OCI-LY1 (cell line): ENCODE data around the gene ARHGAP10.

ENCODE experiments used
- H2AFZ ChIP-seq: fragments of 200-600 bp; sonication (generic), shearing (Covaris generic); 2 replicates; pipeline ENCODE4 v1.6.0; 2014; ENCODE audit warnings: antibody characterized with exemption, mild to moderate bottlenecking, low read length
- H3F3A ChIP-seq: fragments of 200-600 bp; sonication (generic), shearing (Covaris generic); 2 replicates; pipeline ENCODE4 v1.6.0; 2014; ENCODE audit warnings: mild to moderate bottlenecking, antibody characterized with exemption, low read length, moderate library complexity; ENCODE audit not compliant: insufficient read depth
- H3K27ac ChIP-seq: fragments of 200-600 bp; sonication (generic); 2 replicates; pipeline ENCODE4 v1.5.1; 2014; ENCODE audit warnings: low read length, mixed run types, mild to moderate bottlenecking, low read depth; ENCODE audit not compliant: poor library complexity, severe bottlenecking
- H3K27me3 ChIP-seq: fragments of 200-600 bp; sonication (generic); 2 replicates; pipeline ENCODE4 v1.6.0; 2014; ENCODE audit warnings: antibody characterized with exemption, mild to moderate bottlenecking, low read length, moderate library complexity; ENCODE audit not compliant: insufficient read depth
- H3K36me3 ChIP-seq: fragments of 200-600 bp; sonication (generic); 2 replicates; pipeline ENCODE4 v1.6.1; 2014; ENCODE audit warnings: mild to moderate bottlenecking, antibody characterized with exemption, low read length, moderate library complexity, mixed read lengths; ENCODE audit not compliant: insufficient read depth
- H3K4me1 ChIP-seq: fragments of 200-600 bp; sonication (generic); 2 replicates; pipeline ENCODE4 v1.5.1; 2014; ENCODE audit warnings: mild to moderate bottlenecking, low read length, moderate library complexity; ENCODE audit not compliant: insufficient read depth, severe bottlenecking
- H3K4me2 ChIP-seq: fragments of 200-600 bp; sonication (generic), shearing (Covaris generic); 2 replicates; pipeline ENCODE4 v1.6.1; 2014; ENCODE audit warnings: low read length
- H3K4me3 ChIP-seq: fragments of 200-600 bp; sonication (generic); 2 replicates; pipeline ENCODE4 v1.5.1; 2014; ENCODE audit warnings: low read length, low read depth, mild to moderate bottlenecking, mixed read lengths; ENCODE audit not compliant: poor library complexity, severe bottlenecking
- H3K79me2 ChIP-seq: fragments of 200-600 bp; shearing (Covaris generic); 2 replicates; pipeline ENCODE4 v1.6.1; 2016; ENCODE audit warnings: mixed run types, low read length, mixed read lengths; ENCODE audit not compliant: insufficient read depth
- H3K9ac ChIP-seq: fragments of 200-600 bp; sonication (generic), shearing (Covaris generic); 2 replicates; pipeline ENCODE4 v1.6.1; 2014; ENCODE audit warnings: mild to moderate bottlenecking, low read length, mixed read lengths
- H3K9me2 ChIP-seq: fragments of 200-600 bp; sonication (generic), shearing (Covaris generic); 2 replicates; pipeline ENCODE4 v1.6.1; 2014; ENCODE audit warnings: low read depth, mild to moderate bottlenecking, low read length, mixed read lengths
- H3K9me3 ChIP-seq: fragments of 200-600 bp; shearing (Covaris generic); 2 replicates; pipeline ENCODE4 v1.6.1; 2014; ENCODE audit warnings: low read length, mixed read lengths
- H4K20me1 ChIP-seq: fragments of 200-600 bp; sonication (generic), shearing (Covaris generic); 2 replicates; pipeline ENCODE4 v1.6.0; 2016; ENCODE audit warnings: mild to moderate bottlenecking, low read length; ENCODE audit not compliant: insufficient read depth
- EZH2 ChIP-seq: fragments of 200-600 bp; sonication (generic), shearing (Covaris generic); IDR thresholded peaks from 2 replicates; pipeline ENCODE4 v1.8.0; 2017; ENCODE audit warnings: borderline replicate concordance, mixed run types, mild to moderate bottlenecking, antibody characterized with exemption, low read length, moderate library complexity, mixed read lengths
- TF ChIP-seq, protein P1 (sequence below): fragments of 200-600 bp; sonication (generic), shearing (Covaris generic); IDR thresholded peaks from 2 replicates; pipeline ENCODE4 v1.5.1; 2017; ENCODE audit warnings: mild to moderate bottlenecking, antibody characterized with exemption, low read length, moderate library complexity, mixed read lengths

ARHGAP10 gene

DNA sequence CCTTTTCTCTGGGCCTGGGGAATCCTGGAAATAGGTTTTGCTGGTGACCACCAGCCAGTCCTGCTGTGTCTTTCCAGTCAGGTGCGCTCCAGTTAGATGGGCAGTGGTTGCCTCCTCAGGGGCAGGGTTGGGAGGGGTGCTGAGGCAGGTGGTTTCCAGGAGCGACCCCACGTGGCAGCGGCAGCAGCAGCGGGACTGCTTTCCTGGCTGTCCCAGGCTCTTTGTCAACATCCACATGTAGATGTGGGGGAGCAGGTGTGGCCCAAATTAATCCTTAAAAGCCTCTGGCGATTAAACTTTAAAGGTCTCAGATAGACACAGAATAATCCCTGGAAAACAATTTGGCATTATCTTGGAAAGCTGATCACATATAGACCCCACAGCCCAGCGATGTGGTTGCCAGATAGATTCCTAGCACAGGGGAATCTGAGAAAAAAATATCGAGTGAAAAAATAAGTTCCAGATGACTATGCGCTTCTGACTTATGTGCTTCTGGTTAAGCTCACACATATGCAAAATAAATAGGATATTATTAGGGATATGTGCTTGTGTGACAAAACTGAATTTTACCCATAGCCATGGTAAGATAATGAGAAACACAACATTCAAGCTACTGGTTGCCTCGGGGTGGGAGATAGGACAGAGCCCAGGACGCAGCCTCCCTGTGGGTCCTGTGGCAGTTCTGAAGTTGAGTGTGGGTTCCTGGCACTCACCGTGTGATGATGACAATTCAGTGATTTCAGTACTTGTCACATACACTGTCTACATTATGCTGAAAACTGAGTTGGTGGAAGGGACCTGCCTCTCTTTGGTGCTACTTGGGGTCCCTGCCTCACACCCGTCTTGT is 336.4 kb downstream of the ARHGAP10 start:
- Histone ChIP-seq H3K36me3 (no peaks in the 10 kb centered on the region), H3K9ac (no peak overlapping the region), H2AFZ (no peak overlapping the region), H3K9me2 (no peaks in the 10 kb centered on the region), H3F3A (no peaks in the 10 kb centered on the region), H3K9me3 (no peaks in the 10 kb centered on the region; the same call in 1 of the 2 replicates), H3K4me1 (peaks cover 4% of the 10 kb centered on the region), H3K4me3 (no peak overlapping the region), H3K4me2 (no peak overlapping the region), H3K27me3 (no peaks in the 10 kb centered on the region), H4K20me1 (no peaks in the 10 kb centered on the region), H3K27ac (no peak overlapping the region), H3K79me2 (no peaks in the 10 kb centered on the region)
- TF ChIP-seq, protein P1, sequence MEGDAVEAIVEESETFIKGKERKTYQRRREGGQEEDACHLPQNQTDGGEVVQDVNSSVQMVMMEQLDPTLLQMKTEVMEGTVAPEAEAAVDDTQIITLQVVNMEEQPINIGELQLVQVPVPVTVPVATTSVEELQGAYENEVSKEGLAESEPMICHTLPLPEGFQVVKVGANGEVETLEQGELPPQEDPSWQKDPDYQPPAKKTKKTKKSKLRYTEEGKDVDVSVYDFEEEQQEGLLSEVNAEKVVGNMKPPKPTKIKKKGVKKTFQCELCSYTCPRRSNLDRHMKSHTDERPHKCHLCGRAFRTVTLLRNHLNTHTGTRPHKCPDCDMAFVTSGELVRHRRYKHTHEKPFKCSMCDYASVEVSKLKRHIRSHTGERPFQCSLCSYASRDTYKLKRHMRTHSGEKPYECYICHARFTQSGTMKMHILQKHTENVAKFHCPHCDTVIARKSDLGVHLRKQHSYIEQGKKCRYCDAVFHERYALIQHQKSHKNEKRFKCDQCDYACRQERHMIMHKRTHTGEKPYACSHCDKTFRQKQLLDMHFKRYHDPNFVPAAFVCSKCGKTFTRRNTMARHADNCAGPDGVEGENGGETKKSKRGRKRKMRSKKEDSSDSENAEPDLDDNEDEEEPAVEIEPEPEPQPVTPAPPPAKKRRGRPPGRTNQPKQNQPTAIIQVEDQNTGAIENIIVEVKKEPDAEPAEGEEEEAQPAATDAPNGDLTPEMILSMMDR, result no peak
- no peak for TF ChIP-seq EZH2

DNA sequence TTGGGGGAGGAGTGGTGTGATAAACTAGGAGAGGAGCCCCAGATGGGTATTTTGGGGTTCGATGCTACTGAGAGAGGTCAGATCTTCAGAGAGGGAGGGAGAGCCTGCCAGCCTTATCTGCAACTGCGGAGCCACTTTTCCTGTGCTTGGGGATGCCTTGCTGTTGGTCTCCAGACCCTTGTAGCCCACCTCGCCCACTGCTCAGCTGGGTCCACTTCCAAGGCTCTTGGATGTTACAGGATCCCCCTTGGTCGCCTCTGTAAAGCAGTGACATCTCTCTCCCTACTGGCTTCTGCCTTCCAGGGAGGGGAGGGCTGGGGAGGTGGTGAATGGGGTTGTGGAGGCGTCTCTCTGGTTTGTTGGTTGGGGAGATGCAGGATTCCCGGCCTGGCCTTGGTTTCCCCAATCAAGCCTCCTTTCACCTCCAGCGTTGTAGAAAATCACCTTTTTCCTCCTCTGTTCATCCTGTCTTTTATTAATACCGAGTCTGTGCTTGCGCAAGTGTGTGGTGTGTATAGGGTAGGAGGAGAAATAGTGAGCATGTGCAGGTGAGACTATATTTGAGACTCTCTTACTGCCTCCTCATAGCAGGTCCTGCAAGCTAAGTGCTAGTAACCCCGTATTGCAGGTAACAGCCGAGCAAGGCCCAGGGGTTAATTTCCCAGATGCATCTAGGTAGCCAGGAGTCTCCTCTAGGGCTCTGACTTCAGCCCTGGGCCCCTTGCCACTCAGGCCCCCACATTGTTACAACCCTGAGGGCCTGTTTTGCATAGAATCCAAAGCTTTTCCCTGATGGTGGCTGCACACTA is 337.4 kb downstream of the ARHGAP10 start:
- Histone ChIP-seq H3K9ac (no peak overlapping the region), H3K9me3 (no peaks in the 10 kb centered on the region; the same call in 1 of the 2 replicates), H3K27me3 (no peaks in the 10 kb centered on the region), H3F3A (no peaks in the 10 kb centered on the region), H3K4me3 (no peak overlapping the region), H3K27ac (no peak overlapping the region), H3K9me2 (no peaks in the 10 kb centered on the region), H3K4me2 (no peak overlapping the region), H3K79me2 (no peaks in the 10 kb centered on the region), H3K4me1 (peaks cover 4% of the 10 kb centered on the region), H2AFZ (no peak overlapping the region), H4K20me1 (no peaks in the 10 kb centered on the region), H3K36me3 (no peaks in the 10 kb centered on the region)
- no peak for TF ChIP-seq EZH2
- TF ChIP-seq, protein P1, result no peak

DNA sequence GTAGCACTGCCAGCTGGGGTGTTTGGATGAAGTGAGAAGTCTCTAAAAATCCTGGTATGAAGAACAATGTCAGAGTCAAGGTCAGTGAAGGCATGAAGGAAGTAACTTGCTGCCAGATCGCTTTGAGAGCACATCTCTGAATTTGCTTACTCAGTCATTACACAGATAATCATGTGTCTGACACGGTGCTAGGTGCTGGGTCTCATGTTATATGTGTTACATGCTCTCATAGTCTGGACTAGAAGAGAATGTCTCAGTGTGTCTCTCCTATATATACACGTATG is 337.9 kb downstream of the ARHGAP10 start:
- Histone ChIP-seq H3K9me2 (no peaks in the 10 kb centered on the region), H3F3A (no peaks in the 10 kb centered on the region), H2AFZ (no peak overlapping the region), H3K27me3 (no peaks in the 10 kb centered on the region), H3K9me3 (no peaks in the 10 kb centered on the region; the same call in 1 of the 2 replicates), H3K4me2 (no peak overlapping the region), H3K9ac (no peak overlapping the region), H3K79me2 (no peaks in the 10 kb centered on the region), H3K4me1 (peaks cover 4% of the 10 kb centered on the region), H4K20me1 (no peaks in the 10 kb centered on the region), H3K27ac (no peak overlapping the region), H3K36me3 (no peaks in the 10 kb centered on the region), H3K4me3 (no peak overlapping the region)
- TF ChIP-seq EZH2, result no peak
